ENCODE data around the gene ACSL5.

DNA sequence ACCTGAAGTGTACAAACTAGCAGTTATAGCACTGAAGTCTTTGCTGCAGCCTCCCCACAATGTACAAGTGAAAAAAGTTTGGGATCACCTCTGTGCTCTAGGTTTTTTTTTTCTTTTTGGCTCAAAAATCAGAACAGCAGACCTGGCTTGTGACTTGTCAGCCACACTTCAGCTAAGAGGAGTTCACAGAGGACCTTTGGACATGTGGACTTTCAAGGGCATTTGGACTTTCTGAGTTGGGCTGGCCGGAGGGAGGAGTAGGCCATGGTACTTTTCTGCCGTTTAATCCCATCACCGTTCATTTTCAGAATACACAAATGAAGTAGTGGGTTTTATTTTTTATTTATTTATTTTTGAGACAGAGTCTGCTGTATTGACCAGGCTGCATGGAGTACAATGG is 21.9 kb upstream of the ACSL5 start:
- TF ChIP-seq, protein P1, sequence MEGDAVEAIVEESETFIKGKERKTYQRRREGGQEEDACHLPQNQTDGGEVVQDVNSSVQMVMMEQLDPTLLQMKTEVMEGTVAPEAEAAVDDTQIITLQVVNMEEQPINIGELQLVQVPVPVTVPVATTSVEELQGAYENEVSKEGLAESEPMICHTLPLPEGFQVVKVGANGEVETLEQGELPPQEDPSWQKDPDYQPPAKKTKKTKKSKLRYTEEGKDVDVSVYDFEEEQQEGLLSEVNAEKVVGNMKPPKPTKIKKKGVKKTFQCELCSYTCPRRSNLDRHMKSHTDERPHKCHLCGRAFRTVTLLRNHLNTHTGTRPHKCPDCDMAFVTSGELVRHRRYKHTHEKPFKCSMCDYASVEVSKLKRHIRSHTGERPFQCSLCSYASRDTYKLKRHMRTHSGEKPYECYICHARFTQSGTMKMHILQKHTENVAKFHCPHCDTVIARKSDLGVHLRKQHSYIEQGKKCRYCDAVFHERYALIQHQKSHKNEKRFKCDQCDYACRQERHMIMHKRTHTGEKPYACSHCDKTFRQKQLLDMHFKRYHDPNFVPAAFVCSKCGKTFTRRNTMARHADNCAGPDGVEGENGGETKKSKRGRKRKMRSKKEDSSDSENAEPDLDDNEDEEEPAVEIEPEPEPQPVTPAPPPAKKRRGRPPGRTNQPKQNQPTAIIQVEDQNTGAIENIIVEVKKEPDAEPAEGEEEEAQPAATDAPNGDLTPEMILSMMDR (conservative IDR thresholded peaks at IDR 0.05) = no peak
- no peak for TF ChIP-seq ZFX (IDR thresholded peaks at IDR 0.05)
